HCT116 (cell line): Measurements from ENCODE around the gene SHISAL1. TPM values are rescaled to one million over a fixed set of nuclear protein-coding genes. Genes with fewer than 3 reads are reported as not detected.

Experiments
- ATAC-seq: fragments of 200-7000 bp; cut with Tn5 transposase; 2 replicates; pipeline ENCODE4 v1.9.1; 2020; ENCODE audit warnings: mild to moderate bottlenecking, moderate library complexity
- BruUV-seq: library from RNA; stranded (reverse); fragments of 400-500 nt; replicated peaks from 2 replicates; lab custom pipeline; 2021; lab: Mats Ljungman, UMichigan
- CTCF ChIA-PET: fragments of 300-600 bp; sonication (Branson Sonifier 250); formaldehyde crosslinking; loops from one replicate; lab custom pipeline; 2021; ENCODE audit warnings: antibody characterized with exemption; lab: Charles Lee
- POLR2A ChIA-PET: fragments of 300-600, 350-600 bp; sonication (Branson Sonifier 250); formaldehyde crosslinking; loops from one replicate; lab custom pipeline; 2021; ENCODE audit warnings: antibody characterized with exemption; lab: Charles Lee
- RAD21 ChIA-PET, 2 experiments: fragments of 300-600 bp; sonication (Branson Sonifier 250); formaldehyde crosslinking; loops; one replicate each; lab custom pipeline; 2023; ENCODE audit warnings: low total read pairs in 2 of 2; ENCODE audit not compliant: uncharacterized antibody in 2 of 2, unreplicated experiment in 2 of 2, low non-redundant PET in 1 of 2; lab: Charles Lee
- DNase-seq: peaks from one replicate; pipeline ENCODE4 v3.0.0-alpha.2; 2010; ENCODE audit warnings: low read depth, low spot score
- H2AFZ ChIP-seq: fragments of 200-600 bp; shearing (Covaris generic), sonication (generic); 2 replicates; pipeline ENCODE4 v1.6.1; 2017; ENCODE audit warnings: low read depth, mixed run types, mixed read lengths, antibody characterized with exemption, low read length; ENCODE audit not compliant: poor library complexity, severe bottlenecking
- H3K27ac ChIP-seq: 2 replicates; pipeline ENCODE4 v1.5.1; 2012; ENCODE audit warnings: low read depth, low read length
- H3K27me3 ChIP-seq: fragments of 200-600 bp; sonication (generic); 2 replicates; pipeline ENCODE4 v1.6.1; 2016; ENCODE audit warnings: mixed run types, low read length, mixed read lengths; ENCODE audit not compliant: insufficient read depth
- H3K36me3 ChIP-seq, 2 experiments: fragments of 200-500 bp in 1 of 2; fragments of 200-600 bp in 1 of 2; sonication (Bioruptor generic) in 1 of 2; sonication (generic) in 1 of 2; 2 replicates each; pipeline versions ENCODE4 v1.5.1 to v1.6.1; 2014 to 2016; ENCODE audit warnings: low read length in 2 of 2, inconsistent platforms in 1 of 2, mixed read lengths in 1 of 2, mixed run types in 1 of 2; ENCODE audit not compliant: insufficient read depth in 2 of 2, control insufficient read depth in 1 of 2
- H3K4me1 ChIP-seq, 2 experiments: fragments of 200-600 bp in 1 of 2; sonication (generic) in 1 of 2; 2 replicates each; pipeline versions ENCODE4 v1.5.1 to v1.6.1; 2012 to 2017; ENCODE audit warnings: low read length in 2 of 2, inconsistent platforms in 1 of 2, mild to moderate bottlenecking in 1 of 2, mixed read lengths in 1 of 2, mixed run types in 1 of 2, moderate library complexity in 1 of 2; ENCODE audit not compliant: insufficient read depth in 2 of 2, control insufficient read depth in 1 of 2
- H3K4me2 ChIP-seq: fragments of 200-600 bp; sonication (generic); 2 replicates; pipeline ENCODE4 v1.6.1; 2017; ENCODE audit warnings: mixed run types, low read length, mixed read lengths
- H3K4me3 ChIP-seq, 2 experiments: fragments of 200-600 bp in 1 of 2; sonication (generic) in 1 of 2; replicated peaks in 1 of 2; 2 replicates each; pipeline ENCODE4 v1.5.1; 2011 to 2016; ENCODE audit warnings: low read length in 2 of 2, control low read depth in 1 of 2, low read depth in 1 of 2, mild to moderate bottlenecking in 1 of 2, mixed read lengths in 1 of 2, mixed run types in 1 of 2
- H3K79me2 ChIP-seq: fragments of 200-600 bp; sonication (generic); 2 replicates; pipeline ENCODE4 v1.6.1; 2017; ENCODE audit warnings: mild to moderate bottlenecking, mixed run types, low read length, moderate library complexity, mixed read lengths; ENCODE audit not compliant: insufficient read depth
- H3K9ac ChIP-seq: fragments of 200-600 bp; sonication (generic); 2 replicates; pipeline ENCODE4 v1.6.1; 2016; ENCODE audit warnings: low read length, mixed read lengths
- H3K9me2 ChIP-seq: fragments of 200-600 bp; sonication (generic), shearing (Covaris generic); 2 replicates; pipeline ENCODE4 v1.6.1; 2017; ENCODE audit warnings: mixed run types, mild to moderate bottlenecking, moderate library complexity; ENCODE audit not compliant: insufficient read depth
- H3K9me3 ChIP-seq, 2 experiments: fragments of 200-500 bp in 1 of 2; fragments of 200-600 bp in 1 of 2; sonication (Bioruptor generic) in 1 of 2; sonication (generic) in 1 of 2; 2 replicates each; pipeline ENCODE4 v1.6.1; 2014 to 2017; ENCODE audit warnings: low read length in 2 of 2, mixed read lengths in 2 of 2, inconsistent platforms in 1 of 2, low read depth in 1 of 2, mild to moderate bottlenecking in 1 of 2, mixed run types in 1 of 2, moderate library complexity in 1 of 2; ENCODE audit not compliant: control insufficient read depth in 1 of 2, insufficient read depth in 1 of 2
- H4K20me1 ChIP-seq: fragments of 200-600 bp; sonication (generic), shearing (Covaris generic); 2 replicates; pipeline ENCODE4 v1.6.1; 2017; ENCODE audit warnings: mixed run types, mild to moderate bottlenecking, moderate library complexity; ENCODE audit not compliant: insufficient read depth
- EZH2 ChIP-seq: fragments of 200-600 bp; sonication (generic); IDR thresholded peaks from 2 replicates; pipeline ENCODE4 v1.6.1; 2017; ENCODE audit warnings: antibody characterized with exemption, mixed run types
- JUND ChIP-seq: IDR thresholded peaks from 2 replicates; pipeline ENCODE4 v1.6.1; 2012
- POLR2A ChIP-seq: IDR thresholded peaks from 2 replicates; pipeline ENCODE4 v1.7.0; 2011; ENCODE audit warnings: borderline replicate concordance; ENCODE audit not compliant: insufficient read depth, insufficient read length; ENCODE audit errors: extremely low read depth
- RAD21 ChIP-seq: IDR thresholded peaks from 2 replicates; pipeline ENCODE4 v1.6.1; 2012; ENCODE audit warnings: low read depth, mild to moderate bottlenecking
- SIN3A ChIP-seq: IDR thresholded peaks from 2 replicates; pipeline ENCODE4 v1.6.1; 2012; ENCODE audit warnings: low read depth
- TCF7L2 ChIP-seq: IDR thresholded peaks from 2 replicates; pipeline ENCODE4 v1.7.0; 2011; ENCODE audit warnings: borderline replicate concordance, inconsistent platforms; ENCODE audit not compliant: insufficient read depth, insufficient read length; ENCODE audit errors: extremely low read depth
- YY1 ChIP-seq: IDR thresholded peaks from 2 replicates; pipeline ENCODE4 v1.6.1; 2011; ENCODE audit warnings: low read length, low read depth, moderate library complexity, mild to moderate bottlenecking; ENCODE audit not compliant: insufficient replicate concordance; ENCODE audit errors: extremely low read depth
- intact Hi-C: fragments of 100-400 bp; cut with micrococcal nuclease; formaldehyde crosslinking; loops from 2 replicates; pipeline ENCODE4 v1.10.0; 2022
- total RNA-seq: library from RNA; stranded (reverse); gene quantifications from one replicate; pipeline ENCODE4 v1.2.1, GENCODE V29; 2021; ENCODE audit not compliant: unreplicated experiment
- TF ChIP-seq, protein P1 (sequence below): IDR thresholded peaks from 2 replicates; pipeline ENCODE4 v1.6.1; 2012; ENCODE audit warnings: low read depth
- TF ChIP-seq, protein P2 (sequence below): IDR thresholded peaks from 2 replicates; pipeline ENCODE4 v1.6.1; 2011; ENCODE audit warnings: mild to moderate bottlenecking, low read length, moderate library complexity; ENCODE audit not compliant: insufficient replicate concordance; ENCODE audit errors: extremely low read depth
- TF ChIP-seq, protein P3 (sequence below): IDR thresholded peaks from 2 replicates; pipeline ENCODE4 v1.6.1; 2012

SHISAL1 gene
- total RNA-seq, 1 experiment from 2014 or later = not detected

DNA sequence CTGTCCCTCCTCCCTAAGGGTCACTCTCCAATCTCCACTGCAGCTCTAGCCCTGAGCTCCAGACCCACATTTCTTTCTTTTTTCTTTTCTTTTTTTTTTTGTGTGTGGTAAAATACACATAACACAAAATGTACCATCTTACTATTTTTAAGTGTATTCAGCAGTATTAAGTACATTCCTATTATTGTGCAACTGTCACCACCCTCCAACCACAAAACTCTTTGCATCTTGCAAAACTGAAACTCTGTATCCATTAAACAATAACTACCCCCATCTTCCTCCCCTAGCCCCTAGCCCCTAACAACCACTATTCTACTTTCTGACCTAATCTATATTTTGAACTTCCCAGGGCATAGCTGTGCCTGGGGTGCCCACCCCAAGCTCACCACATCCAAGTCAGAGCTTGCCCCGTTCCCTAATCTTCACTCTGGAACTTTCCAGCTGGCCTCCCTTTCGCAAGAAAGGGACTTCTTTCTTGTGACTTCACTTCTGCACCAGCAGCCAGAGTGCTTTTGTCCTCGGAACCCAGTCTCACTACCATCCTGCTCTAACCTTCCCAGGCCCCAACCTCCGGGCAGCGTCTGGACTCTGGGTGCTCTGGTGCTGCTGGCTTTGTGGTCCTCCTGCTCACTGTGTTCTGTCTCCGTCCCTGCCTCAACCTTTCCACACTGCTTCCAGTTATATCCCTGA lies 101.3 kb downstream of the SHISAL1 start:
- H3K4me2 ChIP-seq = no peak overlapping the region
- no peak overlapping the region for H2AFZ ChIP-seq
- no peak overlapping the region for H3K9ac ChIP-seq
- ChIA-PET POLR2A (no interaction called here), RAD21 (no interaction called here), CTCF (no interaction called here)
- TF ChIP-seq RAD21 (no peak), YY1 (no peak), TCF7L2 (no peak), JUND (no peak), SIN3A (no peak), POLR2A (no peak), EZH2 (no peak)
- TF ChIP-seq, protein P1, sequence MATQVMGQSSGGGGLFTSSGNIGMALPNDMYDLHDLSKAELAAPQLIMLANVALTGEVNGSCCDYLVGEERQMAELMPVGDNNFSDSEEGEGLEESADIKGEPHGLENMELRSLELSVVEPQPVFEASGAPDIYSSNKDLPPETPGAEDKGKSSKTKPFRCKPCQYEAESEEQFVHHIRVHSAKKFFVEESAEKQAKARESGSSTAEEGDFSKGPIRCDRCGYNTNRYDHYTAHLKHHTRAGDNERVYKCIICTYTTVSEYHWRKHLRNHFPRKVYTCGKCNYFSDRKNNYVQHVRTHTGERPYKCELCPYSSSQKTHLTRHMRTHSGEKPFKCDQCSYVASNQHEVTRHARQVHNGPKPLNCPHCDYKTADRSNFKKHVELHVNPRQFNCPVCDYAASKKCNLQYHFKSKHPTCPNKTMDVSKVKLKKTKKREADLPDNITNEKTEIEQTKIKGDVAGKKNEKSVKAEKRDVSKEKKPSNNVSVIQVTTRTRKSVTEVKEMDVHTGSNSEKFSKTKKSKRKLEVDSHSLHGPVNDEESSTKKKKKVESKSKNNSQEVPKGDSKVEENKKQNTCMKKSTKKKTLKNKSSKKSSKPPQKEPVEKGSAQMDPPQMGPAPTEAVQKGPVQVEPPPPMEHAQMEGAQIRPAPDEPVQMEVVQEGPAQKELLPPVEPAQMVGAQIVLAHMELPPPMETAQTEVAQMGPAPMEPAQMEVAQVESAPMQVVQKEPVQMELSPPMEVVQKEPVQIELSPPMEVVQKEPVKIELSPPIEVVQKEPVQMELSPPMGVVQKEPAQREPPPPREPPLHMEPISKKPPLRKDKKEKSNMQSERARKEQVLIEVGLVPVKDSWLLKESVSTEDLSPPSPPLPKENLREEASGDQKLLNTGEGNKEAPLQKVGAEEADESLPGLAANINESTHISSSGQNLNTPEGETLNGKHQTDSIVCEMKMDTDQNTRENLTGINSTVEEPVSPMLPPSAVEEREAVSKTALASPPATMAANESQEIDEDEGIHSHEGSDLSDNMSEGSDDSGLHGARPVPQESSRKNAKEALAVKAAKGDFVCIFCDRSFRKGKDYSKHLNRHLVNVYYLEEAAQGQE = no peak
- TF ChIP-seq, protein P2, sequence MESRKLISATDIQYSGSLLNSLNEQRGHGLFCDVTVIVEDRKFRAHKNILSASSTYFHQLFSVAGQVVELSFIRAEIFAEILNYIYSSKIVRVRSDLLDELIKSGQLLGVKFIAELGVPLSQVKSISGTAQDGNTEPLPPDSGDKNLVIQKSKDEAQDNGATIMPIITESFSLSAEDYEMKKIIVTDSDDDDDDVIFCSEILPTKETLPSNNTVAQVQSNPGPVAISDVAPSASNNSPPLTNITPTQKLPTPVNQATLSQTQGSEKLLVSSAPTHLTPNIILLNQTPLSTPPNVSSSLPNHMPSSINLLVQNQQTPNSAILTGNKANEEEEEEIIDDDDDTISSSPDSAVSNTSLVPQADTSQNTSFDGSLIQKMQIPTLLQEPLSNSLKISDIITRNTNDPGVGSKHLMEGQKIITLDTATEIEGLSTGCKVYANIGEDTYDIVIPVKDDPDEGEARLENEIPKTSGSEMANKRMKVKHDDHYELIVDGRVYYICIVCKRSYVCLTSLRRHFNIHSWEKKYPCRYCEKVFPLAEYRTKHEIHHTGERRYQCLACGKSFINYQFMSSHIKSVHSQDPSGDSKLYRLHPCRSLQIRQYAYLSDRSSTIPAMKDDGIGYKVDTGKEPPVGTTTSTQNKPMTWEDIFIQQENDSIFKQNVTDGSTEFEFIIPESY = no peak
- TF ChIP-seq, protein P3, sequence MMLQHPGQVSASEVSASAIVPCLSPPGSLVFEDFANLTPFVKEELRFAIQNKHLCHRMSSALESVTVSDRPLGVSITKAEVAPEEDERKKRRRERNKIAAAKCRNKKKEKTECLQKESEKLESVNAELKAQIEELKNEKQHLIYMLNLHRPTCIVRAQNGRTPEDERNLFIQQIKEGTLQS = no peak
- peaks cover 0 to 6% of the 10 kb centered on the region in 2 experiments; a peak in 1 of 4 replicates for H3K9me3 ChIP-seq
- no peaks in the 10 kb centered on the region for H3K79me2 ChIP-seq
- H3K27me3 ChIP-seq = peaks cover 12% of the 10 kb centered on the region
- ATAC-seq (no peak), DNase-seq (no peak)
- no peaks in the 10 kb centered on the region for H3K36me3 ChIP-seq
- H3K4me1 ChIP-seq = no peaks in the 10 kb centered on the region
- no peak overlapping the region for H3K27ac ChIP-seq
- no peak overlapping the region for H3K4me3 ChIP-seq
- BruUV-seq = no TSS peak
- H3K9me2 ChIP-seq = no peaks in the 10 kb centered on the region
- intact Hi-C loops = no loop called here
- no peaks in the 10 kb centered on the region for H4K20me1 ChIP-seq
